AG10803 (cell line): Measurements from ENCODE around the gene CHRNB1.
A peak's percentile ranks its signal among the peaks of the same experiment; 100 is the strongest.

ENCODE experiments used
- DNase-seq: peaks from one replicate; pipeline ENCODE4 v3.0.0; 2010; ENCODE audit warnings: low read depth
- H3K4me3 ChIP-seq: 2 replicates; pipeline ENCODE4 v1.5.1; 2011; ENCODE audit warnings: mild to moderate bottlenecking, low read length, control low read depth
- CTCF ChIP-seq: conservative IDR thresholded peaks from 2 replicates; pipeline ENCODE4 v1.5.1; 2011; ENCODE audit warnings: mild to moderate bottlenecking, low read length, control low read depth, inconsistent platforms

The CHRNB1 gene

GRCh38 chr17:7444682-7445618, at the start of gene CHRNB1:
CHRNB1 (plus strand) TSS chr17:7445061; CDS start chr17:7445128, 67 bp downstream.
- TF ChIP-seq CTCF, result no peak
- H3K4me3 ChIP-seq, result peak within 1 kb of the TSS; percentile 37
- no peak for DNase-seq

- TF ChIP-seq CTCF, result no peak
- no peak for DNase-seq
- no peak overlapping the region for H3K4me3 ChIP-seq
Observed at GRCh38 chr17:7396147-7396546, 48.7 kb upstream of the CHRNB1 start.

- DNase-seq, result no peak
- TF ChIP-seq CTCF, result no peak
- no peak overlapping the region for H3K4me3 ChIP-seq
Observed at GRCh38 chr17:7398612-7399011, 46.2 kb upstream of the CHRNB1 start.

GRCh38 chr17:7403043-7403726, 41.7 kb upstream of the CHRNB1 start:
- no peak for TF ChIP-seq CTCF

GRCh38 chr17:7403727-7403976, 41.2 kb upstream of the CHRNB1 start:
- DNase-seq, result no peak
- no peak for TF ChIP-seq CTCF
- H3K4me3 ChIP-seq, result peak overlapping the region; percentile 79

More at GRCh38 chr17:7403043-7403726, 41.7 kb upstream of the CHRNB1 start:
- no peak for DNase-seq
- peak overlapping the region; percentile 79 for H3K4me3 ChIP-seq

GRCh38 chr17:7403977-7404736, 40.7 kb upstream of the CHRNB1 start, which contains the start of gene TMEM256:
TMEM256 (minus strand) TSS chr17:7404097; CDS start chr17:7404084, 13 bp downstream.
- DNase-seq, result peak; percentile 99
- peak within 1 kb of the TSS; percentile 80 for H3K4me3 ChIP-seq
- TF ChIP-seq CTCF, result no peak
